Cardiac fibroblast (primary cell): ENCODE results near the gene ITFG1.

Source experiments
- DNase-seq, 2 donors: peaks; one replicate each; pipeline versions ENCODE4 v3.0.0 to v3.0.0-alpha.2; 2010; ENCODE audit warnings: low read depth in 2 of 2
- H3K4me3 ChIP-seq, 2 donors: replicated peaks in 1 of 2; 1 replicate in 1 of 2; 2 replicates in 1 of 2; pipeline ENCODE4 v1.5.1; 2011; ENCODE audit warnings: low read depth in 2 of 2, low read length in 2 of 2, mild to moderate bottlenecking in 2 of 2, moderate library complexity in 1 of 2
- CTCF ChIP-seq: IDR thresholded peaks from one replicate; pipeline ENCODE4 v1.5.1; 2011; ENCODE audit warnings: low read depth, mild to moderate bottlenecking, low read length, inconsistent platforms

The ITFG1 gene

GRCh38 chr16:47387026-47387734 is 73.7 kb downstream of the ITFG1 start:
- no peak overlapping the region for H3K4me3 ChIP-seq
- TF ChIP-seq CTCF, result no peak
- DNase-seq, result no peak

GRCh38 chr16:47386201-47386718 is 74.6 kb downstream of the ITFG1 start:
- DNase-seq, result no peak
- no peak overlapping the region for H3K4me3 ChIP-seq
- no peak for TF ChIP-seq CTCF

GRCh38 chr16:47382362-47382761 is 78.5 kb downstream of the ITFG1 start:
- no peak overlapping the region for H3K4me3 ChIP-seq
- TF ChIP-seq CTCF, result no peak
- no peak for DNase-seq

- DNase-seq, result no peak
- TF ChIP-seq CTCF, result no peak
- no peak overlapping the region for H3K4me3 ChIP-seq
These were observed 83.7 kb downstream of the ITFG1 start for GRCh38 chr16:47377154-47377553.

- TF ChIP-seq CTCF, result no peak
- H3K4me3 ChIP-seq, result no peak overlapping the region
- no peak for DNase-seq
These were observed 85.4 kb downstream of the ITFG1 start for GRCh38 chr16:47375423-47375822.

GRCh38 chr16:47374629-47375028 is 86.2 kb downstream of the ITFG1 start:
- no peak overlapping the region for H3K4me3 ChIP-seq
- peak in 1 of 2 donors; percentile 11 for DNase-seq
- TF ChIP-seq CTCF, result no peak
